HG03520 (cell line): ENCODE results near the gene SNX2.
A peak's percentile ranks its signal among the peaks of the same experiment; 100 is the strongest.
"Not testable (repeated sequence)": the region's sequence is repeated elsewhere in the genome, so short reads cannot be mapped to it uniquely, and the experiment has no call there.

Experiments
- ATAC-seq: cut with Tn5 transposase; IDR thresholded peaks from one replicate; pipeline ENCODE4 v1.9.1; 2021; ENCODE audit warnings: mild to moderate bottlenecking, moderate library complexity; ENCODE audit not compliant: unreplicated experiment

Gene SNX2

DNA sequence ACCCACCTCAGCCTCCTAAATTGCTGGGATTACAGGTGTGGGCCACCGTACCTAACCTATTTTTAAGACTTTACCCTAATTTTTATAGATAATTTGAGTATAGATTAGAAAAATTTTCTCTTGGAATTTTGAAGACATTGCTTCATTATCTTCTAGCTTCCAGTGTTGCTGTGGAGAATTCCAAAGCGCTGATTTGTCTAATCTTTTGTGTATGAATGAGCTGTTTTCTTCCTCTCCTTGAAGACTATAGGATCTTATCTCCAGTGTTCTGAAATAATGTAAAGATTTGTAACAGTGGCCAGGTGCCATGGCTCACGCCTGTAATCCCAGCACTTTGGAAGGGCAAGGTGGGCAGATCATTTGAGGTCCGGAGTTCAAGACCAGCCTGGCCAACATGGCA lies 64.9 kb downstream of the SNX2 start:
- no peak for ATAC-seq

DNA sequence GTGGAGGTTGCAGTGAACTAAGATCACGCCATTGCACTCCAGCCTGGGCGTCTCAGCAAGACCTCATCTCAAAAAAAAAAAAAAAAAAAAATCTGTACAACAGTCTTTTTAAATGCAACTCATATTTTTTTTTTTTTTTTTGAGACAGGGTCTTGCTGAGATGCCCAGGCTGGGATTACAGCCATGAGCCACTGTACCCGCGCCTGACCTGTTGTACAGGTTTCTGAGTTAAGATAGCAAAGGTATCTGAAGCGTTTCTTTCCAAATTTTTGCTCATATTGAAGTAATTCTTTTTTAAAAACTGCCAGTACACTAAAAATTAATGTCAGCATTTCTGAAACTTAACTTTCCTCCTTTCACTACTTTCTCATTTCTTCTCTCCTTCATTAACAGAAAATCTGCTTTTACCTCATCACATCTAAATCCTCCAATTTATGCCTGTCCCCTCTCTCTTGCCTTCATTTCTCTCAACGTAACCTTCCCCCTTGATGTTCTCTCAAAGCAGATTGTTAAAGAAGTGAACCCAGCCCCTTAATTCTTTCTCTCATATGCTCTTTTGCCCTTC lies 67.2 kb downstream of the SNX2 start:
- no peak for ATAC-seq

DNA sequence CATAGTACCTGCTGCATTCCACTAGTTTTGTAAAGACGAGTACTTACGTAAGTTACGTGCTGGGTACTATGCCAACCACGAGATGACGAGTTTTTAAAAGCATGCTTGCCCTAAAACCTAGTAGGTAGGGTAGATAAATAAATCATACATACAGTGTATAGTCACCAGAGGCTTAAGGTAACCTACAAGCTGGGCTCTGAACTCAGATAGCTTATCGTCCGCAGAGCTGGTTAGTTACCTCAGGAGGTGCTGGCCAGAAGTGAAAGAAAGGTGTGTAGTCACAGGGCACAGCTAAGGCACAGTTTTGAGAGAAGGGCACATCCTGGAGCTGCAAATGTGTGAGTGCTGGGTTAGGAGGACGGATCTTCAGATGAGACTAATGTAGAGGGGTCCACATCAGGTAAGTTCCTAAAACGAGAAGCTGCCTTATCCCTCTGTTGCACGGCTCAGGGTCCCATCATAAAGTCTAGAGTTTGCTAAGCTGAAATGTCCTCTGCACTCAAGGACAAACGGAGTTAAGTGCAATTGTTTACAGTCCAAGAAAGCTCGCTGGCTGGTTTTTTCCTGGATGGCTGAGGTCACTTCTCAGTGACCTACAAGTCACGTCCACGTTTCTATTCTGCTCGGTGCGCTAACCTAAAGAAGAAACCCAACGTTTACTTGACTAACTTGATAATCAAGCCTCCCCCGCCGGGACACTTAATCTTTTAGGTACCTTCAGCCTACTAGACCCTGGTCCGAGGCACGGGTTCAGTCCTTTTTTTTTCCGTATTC lies 69.4 kb downstream of the SNX2 start:
- no peak for ATAC-seq

DNA sequence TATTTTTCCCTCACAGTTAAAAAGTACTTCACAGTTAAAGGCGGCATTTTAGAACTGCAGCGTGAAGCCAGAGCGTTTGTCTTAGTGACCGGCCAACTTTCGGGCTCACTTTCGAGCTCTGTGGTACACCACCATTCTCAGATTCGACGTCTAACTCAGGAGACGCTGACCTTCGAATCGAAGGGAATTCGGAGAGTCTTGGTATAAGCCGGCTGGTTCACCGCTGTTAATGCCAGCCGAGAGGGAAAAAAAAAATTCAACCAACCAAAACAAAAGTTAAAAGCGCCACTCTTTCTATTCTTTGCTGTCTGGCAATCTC lies 70.0 kb downstream of the SNX2 start:
- ATAC-seq, result peak; percentile 38

DNA sequence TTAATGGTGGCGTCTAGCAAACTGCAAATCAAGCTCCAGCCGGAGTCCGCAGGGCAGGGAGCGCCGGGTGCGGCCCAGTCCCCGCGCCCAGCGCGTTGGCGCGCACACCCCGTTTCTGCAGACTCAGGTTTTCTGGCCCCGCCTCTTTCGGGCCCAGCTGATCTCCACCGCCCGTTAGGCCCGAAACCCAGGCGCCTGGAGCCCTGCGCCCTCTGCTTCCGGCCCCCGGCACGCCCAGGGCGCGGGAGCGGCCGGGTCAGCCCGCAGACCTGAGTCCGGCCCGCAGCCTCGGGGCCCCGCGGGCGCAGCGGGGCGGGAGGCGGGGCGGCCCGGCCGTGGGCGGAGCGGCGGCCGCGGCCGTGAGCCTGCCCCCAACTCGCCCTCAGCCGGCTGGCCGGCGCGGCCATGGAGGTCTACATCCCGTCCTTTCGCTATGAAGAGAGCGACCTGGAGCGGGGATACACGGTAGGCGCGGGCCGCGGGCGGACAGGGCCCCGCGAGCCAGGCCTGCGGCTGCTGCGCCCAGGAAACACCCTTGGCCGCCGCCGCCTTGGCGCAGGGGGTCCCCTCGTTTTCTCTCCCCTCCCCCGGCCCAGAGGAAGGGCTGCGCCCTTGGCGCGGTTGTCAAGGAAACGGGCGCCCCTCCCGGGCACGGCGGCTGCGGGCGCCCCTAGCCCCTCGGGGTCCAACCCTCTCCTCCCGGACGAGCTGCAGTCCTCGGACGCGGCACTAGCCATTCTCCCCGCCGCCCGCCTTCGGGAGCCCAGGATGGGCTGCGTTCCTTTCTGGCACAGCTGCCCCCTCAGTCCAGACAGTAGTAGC lies 70.6 kb downstream of the SNX2 start, which contains the start of gene SNX24:
SNX24 (plus strand) TSS at position 385 of the 822 bp plus-strand sequence; CDS start at position 406, 21 bp downstream.
- ATAC-seq, result peak; percentile 69

GRCh38 chr5:122846051-122846550 lies 71.2 kb downstream of the SNX2 start:
- no peak for ATAC-seq

DNA sequence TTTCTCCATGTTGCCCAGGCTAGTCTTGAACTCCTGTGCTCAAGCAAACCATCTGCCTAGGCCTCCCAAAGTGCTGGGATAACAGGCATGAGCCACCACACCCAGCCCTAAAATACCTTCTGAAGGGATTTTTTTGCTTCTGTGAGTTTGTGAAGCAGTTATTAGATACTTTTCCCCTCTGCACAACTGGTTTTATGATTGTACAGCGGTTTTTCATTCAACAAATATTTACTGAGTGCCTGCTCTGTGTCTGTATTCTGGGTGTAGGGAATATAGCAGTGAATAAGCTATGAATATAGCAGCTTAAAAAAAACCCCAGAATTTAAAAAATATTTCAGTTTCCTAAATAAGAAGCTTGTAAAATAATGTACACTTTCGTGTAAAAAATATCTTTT lies 72.8 kb downstream of the SNX2 start:
- no peak for ATAC-seq

DNA sequence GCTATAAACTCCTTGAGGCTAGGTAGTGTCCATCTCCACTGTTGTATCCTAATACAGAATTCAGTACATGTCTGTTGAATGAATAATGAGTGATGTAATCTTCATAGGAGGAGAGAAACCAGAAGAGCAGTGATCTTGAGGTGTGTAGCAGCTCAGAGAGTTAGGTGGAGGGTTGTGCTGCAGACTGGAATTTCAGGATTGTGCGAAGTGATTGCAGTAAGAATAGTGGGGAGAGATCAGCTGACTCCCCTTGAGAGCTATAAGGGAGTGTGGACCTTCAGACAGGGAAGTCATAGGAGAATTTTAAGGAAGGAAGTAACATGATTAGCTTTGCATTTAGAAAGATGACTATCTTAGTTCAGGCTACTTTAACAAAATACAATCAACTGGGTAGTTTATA lies 74.9 kb downstream of the SNX2 start:
- ATAC-seq, result no peak

- not testable (repeated sequence) for ATAC-seq
Measured at GRCh38 chr5:122857538-122857937, 82.7 kb downstream of the SNX2 start.

GRCh38 chr5:122858451-122858850 lies 83.6 kb downstream of the SNX2 start:
- ATAC-seq, result no peak

GRCh38 chr5:122863240-122863639 lies 88.4 kb downstream of the SNX2 start:
- no peak for ATAC-seq

GRCh38 chr5:122863721-122864120 lies 88.8 kb downstream of the SNX2 start:
- no peak for ATAC-seq

DNA sequence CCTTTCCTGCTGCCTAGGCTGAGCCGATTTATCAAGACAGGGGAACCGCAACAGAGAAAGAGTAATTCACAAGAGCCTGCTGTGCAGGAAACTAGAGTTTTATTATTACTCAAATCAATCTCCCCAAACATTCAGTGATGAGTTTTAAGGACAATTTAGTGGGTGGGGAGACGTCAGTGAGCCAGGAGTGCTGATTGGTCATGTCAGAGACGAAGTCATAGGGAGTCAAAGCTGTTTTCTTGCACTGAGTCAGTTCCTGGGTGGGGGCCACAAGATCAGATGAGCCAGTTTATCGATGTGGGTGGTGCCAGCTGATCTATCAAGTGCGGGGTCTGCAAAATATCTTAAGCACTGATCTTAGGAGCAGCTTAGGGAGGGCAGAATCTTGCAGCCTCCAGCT lies 89.5 kb downstream of the SNX2 start:
- ATAC-seq, result no peak

- no peak for ATAC-seq
Measured at GRCh38 chr5:122864842-122865241, 90.0 kb downstream of the SNX2 start.

- no peak for ATAC-seq
Measured at GRCh38 chr5:122870219-122870856, 95.5 kb downstream of the SNX2 start.

DNA sequence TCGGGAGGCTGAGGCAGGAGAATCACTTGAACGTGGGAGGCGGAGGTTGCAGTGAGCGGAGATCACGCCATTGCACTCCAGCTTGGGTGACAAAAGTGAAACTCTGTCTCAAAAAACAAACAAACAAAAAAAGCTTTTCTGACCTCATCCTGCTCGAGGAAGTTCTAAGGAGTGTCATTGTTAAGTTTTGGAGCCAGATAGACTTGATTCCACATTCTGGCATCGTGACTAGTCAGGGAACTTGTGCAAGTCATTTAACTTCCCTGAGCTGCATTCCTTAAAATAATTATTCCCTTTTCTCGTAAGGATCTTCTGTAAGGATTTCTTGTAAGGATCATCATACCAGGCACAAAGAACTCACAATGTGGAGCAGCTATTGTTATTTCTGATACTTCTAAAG lies 96.8 kb downstream of the SNX2 start:
- ATAC-seq, result no peak

DNA sequence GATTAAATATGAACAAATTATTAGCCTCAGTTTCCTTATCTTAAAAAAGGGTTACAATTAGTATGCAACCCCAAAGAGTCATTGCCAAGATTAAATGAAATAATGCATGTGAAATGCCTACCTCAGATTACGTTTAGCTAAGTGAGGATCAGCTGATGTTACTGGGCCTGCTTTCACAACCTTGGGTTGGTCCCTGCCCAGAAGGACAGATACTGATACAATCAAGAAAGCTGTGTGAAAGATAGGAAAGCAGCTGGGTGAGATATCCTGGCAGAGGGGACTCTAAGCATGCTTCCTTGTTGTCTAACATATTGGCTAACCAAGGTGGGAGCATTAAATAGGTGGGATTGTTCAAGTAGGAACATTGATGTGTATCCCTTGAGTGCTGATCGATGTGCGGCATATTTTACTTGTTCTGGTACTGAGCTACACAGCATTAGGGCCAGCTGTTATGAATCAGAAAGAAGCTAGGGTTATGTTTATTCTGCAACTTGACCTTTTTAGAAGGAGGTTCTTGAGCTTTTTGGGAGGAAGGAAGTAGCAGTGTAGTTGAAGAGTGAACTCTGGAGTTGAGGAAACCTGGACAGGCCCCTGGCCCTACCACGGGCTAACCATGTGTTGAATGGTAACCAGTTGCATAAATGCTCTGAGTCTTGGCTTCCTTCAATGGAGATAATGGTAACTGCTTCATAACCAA lies 99.4 kb downstream of the SNX2 start:
- no peak for ATAC-seq

GRCh38 chr5:122877518-122877917 lies 102.6 kb downstream of the SNX2 start:
- ATAC-seq, result peak; percentile 48

GRCh38 chr5:122879076-122879475 lies 104.2 kb downstream of the SNX2 start:
- ATAC-seq, result no peak
